K562 (cell line): ENCODE results near the gene ZNF488. TPM values are rescaled to one million over a fixed set of nuclear protein-coding genes. Genes with fewer than 3 reads are reported as not detected.

Experiments
- E2F8 ChIP-seq: fragments of 450-650 bp; IDR thresholded peaks from 2 replicates; pipeline ENCODE4 v1.7.1; 2018; ENCODE audit warnings: mild to moderate bottlenecking, low read depth; ENCODE audit not compliant: partially characterized antibody
- IFI16 ChIP-seq: fragments of 250-450 bp; sonication (Bioruptor Pico); IDR thresholded peaks from 2 replicates; pipeline ENCODE4 v2.1.2; 2022; ENCODE audit warnings: mild to moderate bottlenecking, inconsistent platforms
- NR3C1 ChIP-seq: sonication (generic); formaldehyde crosslinking; IDR thresholded peaks from 2 replicates; pipeline ENCODE4 v1.8.1; 2022; ENCODE audit warnings: missing genetic modification reagents
- PCBP2 ChIP-seq: fragments of 200-400 bp; formaldehyde crosslinking; IDR thresholded peaks from 2 replicates; pipeline ENCODE4 v1.6.1; 2018; ENCODE audit warnings: low read length, low read depth, mild to moderate bottlenecking, moderate library complexity; ENCODE audit not compliant: poor library complexity, severe bottlenecking
- PRMT5 ChIP-seq: sonication (generic); formaldehyde crosslinking; IDR thresholded peaks from 2 replicates; pipeline ENCODE4 v1.5.0; 2020; ENCODE audit warnings: missing genetic modification reagents
- ZNF75A ChIP-seq: fragments of 450-650 bp; formaldehyde crosslinking; IDR thresholded peaks from 2 replicates; pipeline ENCODE4 v1.4.0; 2020; ENCODE audit warnings: mild to moderate bottlenecking
- polyA plus RNA-seq, 8 experiments: library from polyadenylated mRNA; depleted of rRNA in 4 of 8; stranded (reverse) in 5 of 8; unstranded in 3 of 8; fragments of >200 nt; fragmentation: Nextera tagmentation in 2 of 8; fragmentation: Illumina TruSeq in 1 of 8; extraction: Ambion mirVana in 2 of 8; extraction: Trizol in 1 of 8; gene quantifications; 2 replicates each; pipeline versions ENCODE4 v1.2.1 to v1.2.3, GENCODE V29; 2011 to 2014; ENCODE audit warnings: inconsistent platforms in 1 of 8, missing spikeins in 1 of 8
- total RNA-seq, 7 experiments: library from RNA; depleted of rRNA in 6 of 7; stranded (reverse); fragments of >200 nt in 6 of 7; fragmentation: Illumina TruSeq in 2 of 7; extraction: Trizol in 2 of 7; gene quantifications; 2 replicates each; pipeline versions ENCODE4 v1.2.1 to v1.2.3, GENCODE V29; 2011 to 2021; ENCODE audit warnings: low replicate concordance in 1 of 7
- TF ChIP-seq, protein P1 (sequence below): sonication (generic); formaldehyde crosslinking; IDR thresholded peaks from 2 replicates; pipeline ENCODE4 v1.5.0; 2020; ENCODE audit warnings: missing genetic modification reagents
- TF ChIP-seq, protein P2 (sequence below), 2 experiments: fragments of 450-650 bp in 1 of 2; sonication (generic) in 1 of 2; formaldehyde crosslinking in 1 of 2; IDR thresholded peaks in 1 of 2; conservative IDR thresholded peaks in 1 of 2; 2 replicates each; pipeline versions ENCODE4 v1.6.1 to v1.8.1; 2016 to 2023; ENCODE audit warnings: mild to moderate bottlenecking in 2 of 2, moderate library complexity in 2 of 2, inconsistent platforms in 1 of 2, missing genetic modification reagents in 1 of 2
- TF ChIP-seq, protein P3 (sequence below): IDR thresholded peaks from 2 replicates; pipeline ENCODE4 v1.6.1; 2016; ENCODE audit warnings: missing genetic modification characterization, missing compliant biosample characterization

The ZNF488 gene
- total and polyA plus RNA-seq, 9 of the 15 experiments (the other 6 are each of a cell fraction or from before 2014, with no cell fraction given) = 0.03 to 0.09 (median 0.05) TPM; not detected in 3

DNA sequence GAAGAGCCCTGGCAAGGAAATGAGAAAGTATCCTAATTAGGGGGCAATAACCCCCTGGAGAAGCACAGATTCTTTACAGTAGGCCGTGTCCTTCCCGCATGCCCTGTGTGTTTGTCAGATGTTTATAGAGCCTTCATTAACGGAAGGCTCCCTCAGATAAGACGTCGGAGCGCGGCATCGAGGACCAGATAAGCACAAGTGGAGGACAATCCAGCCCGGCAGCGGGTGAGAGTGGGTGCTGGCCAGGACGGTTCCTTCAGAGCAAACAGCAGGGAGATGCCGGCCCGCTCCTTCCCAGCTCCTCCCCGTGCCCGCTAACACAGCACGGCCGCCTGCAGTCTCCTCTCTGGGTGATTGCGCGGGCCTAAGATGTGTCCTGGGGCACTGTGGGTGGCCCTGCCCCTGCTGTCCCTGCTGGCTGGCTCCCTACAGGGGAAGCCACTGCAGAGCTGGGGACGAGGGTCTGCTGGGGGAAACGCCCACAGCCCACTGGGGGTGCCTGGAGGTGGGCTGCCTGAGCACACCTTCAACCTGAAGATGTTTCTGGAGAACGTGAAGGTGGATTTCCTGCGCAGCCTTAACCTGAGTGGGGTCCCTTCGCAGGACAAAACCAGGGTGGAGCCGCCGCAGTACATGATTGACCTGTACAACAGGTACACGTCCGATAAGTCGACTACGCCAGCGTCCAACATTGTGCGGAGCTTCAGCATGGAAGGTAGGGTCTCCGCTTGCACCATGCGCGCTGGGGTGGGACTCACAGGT, 61.6 kb downstream of the ZNF488 start, which contains the start of gene GDF2 (continued):
- TF ChIP-seq IFI16 (CRISPR knock-in tag) (no peak), PRMT5 (CRISPR knock-in tag) (no peak), ZNF75A (CRISPR knock-in tag) (no peak), PCBP2 (no peak), E2F8 (no peak), NR3C1 (CRISPR knock-in tag) (no peak)
- TF ChIP-seq, protein P1, sequence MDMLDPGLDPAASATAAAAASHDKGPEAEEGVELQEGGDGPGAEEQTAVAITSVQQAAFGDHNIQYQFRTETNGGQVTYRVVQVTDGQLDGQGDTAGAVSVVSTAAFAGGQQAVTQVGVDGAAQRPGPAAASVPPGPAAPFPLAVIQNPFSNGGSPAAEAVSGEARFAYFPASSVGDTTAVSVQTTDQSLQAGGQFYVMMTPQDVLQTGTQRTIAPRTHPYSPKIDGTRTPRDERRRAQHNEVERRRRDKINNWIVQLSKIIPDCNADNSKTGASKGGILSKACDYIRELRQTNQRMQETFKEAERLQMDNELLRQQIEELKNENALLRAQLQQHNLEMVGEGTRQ (CRISPR knock-in tag) = no peak
- TF ChIP-seq, protein P2, sequence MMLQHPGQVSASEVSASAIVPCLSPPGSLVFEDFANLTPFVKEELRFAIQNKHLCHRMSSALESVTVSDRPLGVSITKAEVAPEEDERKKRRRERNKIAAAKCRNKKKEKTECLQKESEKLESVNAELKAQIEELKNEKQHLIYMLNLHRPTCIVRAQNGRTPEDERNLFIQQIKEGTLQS (IDR thresholded peaks at IDR 0.05) = no peak
- TF ChIP-seq, protein P2 (CRISPR knock-in tag; conservative IDR thresholded peaks at IDR 0.05) = no peak
- TF ChIP-seq, protein P3, sequence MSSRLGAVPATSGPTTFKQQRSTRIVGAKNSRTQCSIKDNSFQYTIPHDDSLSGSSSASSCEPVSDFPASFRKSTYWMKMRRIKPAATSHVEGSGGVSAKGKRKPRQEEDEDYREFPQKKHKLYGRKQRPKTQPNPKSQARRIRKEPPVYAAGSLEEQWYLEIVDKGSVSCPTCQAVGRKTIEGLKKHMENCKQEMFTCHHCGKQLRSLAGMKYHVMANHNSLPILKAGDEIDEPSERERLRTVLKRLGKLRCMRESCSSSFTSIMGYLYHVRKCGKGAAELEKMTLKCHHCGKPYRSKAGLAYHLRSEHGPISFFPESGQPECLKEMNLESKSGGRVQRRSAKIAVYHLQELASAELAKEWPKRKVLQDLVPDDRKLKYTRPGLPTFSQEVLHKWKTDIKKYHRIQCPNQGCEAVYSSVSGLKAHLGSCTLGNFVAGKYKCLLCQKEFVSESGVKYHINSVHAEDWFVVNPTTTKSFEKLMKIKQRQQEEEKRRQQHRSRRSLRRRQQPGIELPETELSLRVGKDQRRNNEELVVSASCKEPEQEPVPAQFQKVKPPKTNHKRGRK (tag) = no peak
